GM18517 (cell line): ENCODE data around the gene FSTL4.

Source experiments
- ATAC-seq: cut with Tn5 transposase; IDR thresholded peaks from one replicate; pipeline ENCODE4 v1.9.1; 2021; ENCODE audit warnings: mild to moderate bottlenecking, moderate library complexity; ENCODE audit not compliant: unreplicated experiment

FSTL4 gene

DNA sequence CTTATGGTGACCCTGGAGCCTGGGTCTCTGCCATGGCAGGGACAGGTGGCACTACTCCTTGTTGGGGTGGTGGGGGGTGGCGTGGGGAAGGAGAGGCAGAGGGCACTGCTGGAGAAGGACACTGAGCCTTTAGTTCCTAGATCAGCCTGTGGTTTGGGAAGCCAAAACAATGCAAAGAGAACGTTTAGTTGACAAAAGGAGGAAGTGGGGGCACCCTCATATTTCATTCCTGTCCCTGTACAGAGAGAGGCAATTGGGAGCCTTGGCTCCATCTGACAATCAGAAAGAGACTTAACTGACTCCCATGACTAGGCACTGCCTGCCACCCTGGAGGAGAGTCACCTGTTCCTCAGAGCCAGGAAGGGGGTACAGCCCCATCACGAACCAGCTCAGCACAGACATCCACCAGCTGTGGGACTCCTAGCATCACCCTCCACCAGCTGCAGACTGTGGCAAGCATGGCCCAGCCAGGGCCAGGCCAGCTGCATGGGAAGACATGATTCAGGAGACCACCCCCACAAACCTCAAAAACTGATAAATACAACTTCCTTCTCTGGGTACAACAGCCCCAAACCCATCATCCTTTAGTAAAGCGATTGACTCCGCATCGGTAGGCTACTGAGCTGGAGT is 303.1 kb downstream of the FSTL4 start:
- no peak for ATAC-seq

DNA sequence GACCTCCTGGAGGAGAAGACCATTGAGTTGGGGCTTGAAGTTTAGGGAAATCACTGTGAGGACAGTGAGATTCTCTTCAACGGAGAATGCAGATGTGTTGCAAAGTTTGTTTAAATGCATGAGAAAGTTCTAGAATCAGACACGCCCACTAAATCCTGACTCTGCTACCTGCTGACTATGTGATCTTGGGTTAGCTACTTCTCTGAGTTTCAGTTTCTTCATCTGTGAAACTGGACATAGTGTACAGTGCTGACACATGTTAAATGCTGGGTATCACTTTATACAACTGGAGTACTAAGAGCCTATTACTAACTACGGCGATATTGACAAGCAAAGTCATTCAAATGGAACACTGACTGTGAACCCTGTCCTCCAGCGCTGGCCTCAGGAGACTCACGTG is 305.1 kb downstream of the FSTL4 start:
- ATAC-seq, result peak; percentile 73

DNA sequence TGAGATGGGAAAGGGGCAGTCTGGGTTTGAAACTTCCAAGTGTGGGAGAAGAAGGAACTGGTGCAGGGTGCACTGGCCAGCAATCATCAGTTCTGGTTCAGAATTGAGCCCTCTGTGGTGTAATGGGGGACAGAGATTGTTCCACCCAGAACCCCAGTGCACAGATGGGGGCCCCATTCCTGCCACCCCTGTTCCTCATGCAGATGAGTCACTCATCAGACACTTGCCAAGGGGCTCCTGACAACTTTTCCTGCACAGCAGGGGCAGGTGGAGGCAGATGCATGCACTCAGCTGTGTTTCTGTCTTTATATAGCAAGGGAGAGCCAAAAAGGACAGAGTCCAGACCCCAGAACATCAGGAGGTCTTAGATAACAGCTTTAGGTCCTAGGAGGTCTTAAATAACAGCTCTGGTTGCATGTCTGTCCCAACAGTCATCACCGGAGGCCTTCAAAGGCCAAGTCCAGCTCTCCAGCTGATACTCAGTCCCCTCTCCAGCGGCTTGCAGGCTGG is 307.6 kb downstream of the FSTL4 start:
- no peak for ATAC-seq

DNA sequence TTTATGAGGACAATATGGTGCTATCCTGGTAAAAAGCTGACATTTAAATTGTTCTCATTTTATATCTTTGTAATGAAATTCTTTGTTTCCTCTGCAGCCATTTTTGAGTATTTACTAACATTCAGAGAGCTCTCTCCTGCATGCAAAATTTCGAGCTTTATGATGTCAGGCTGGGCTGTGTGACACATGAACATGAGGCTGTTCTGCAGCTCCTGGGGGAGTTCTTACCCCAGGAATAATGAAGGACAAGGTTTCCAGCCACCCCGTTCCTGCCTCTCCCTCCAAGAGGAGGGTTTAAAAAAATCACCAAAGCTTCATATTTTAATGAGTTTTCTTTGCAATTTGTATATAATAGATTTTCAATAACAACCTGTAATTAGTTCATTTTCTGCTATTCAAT is 308.2 kb downstream of the FSTL4 start:
- no peak for ATAC-seq

DNA sequence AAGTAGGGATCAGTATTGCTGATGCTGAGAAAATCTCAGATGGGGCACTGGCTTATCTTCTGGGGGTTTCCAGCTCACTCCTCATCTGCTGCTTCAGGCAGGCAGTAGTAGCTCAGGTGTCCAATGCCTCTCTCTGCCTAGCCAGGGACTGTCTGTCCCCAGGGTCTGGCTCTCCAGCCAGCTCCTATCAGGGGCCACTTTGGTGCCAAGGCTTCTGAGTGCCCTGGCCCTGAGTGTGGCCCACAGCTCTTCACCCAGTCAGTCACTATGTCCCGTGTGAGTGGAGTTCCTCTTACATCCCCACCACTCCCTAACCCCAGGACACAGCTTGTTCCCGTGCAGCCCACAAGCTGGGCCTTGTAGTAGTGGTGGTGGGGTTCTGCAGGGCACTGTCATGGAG is 309.0 kb downstream of the FSTL4 start:
- no peak for ATAC-seq

DNA sequence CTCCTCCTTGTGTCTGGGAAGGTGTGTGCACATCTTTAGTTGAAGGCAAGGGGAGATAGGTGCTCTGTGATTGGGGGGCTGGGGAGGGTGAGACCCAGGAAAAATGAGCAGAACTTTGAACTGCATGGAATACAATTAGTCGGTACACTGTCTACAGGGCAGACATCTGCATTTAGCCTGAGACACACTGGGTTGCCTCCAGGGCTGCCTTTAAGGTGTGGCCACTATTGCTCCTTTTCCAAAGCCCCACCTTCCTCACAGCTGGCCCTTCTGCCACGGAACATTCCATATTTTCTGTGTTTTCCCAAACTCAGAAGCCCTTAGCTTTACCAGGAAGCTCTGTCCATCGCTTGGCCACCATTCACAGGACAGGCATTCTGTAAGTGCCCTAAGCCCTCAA is 312.6 kb downstream of the FSTL4 start:
- ATAC-seq, result no peak

DNA sequence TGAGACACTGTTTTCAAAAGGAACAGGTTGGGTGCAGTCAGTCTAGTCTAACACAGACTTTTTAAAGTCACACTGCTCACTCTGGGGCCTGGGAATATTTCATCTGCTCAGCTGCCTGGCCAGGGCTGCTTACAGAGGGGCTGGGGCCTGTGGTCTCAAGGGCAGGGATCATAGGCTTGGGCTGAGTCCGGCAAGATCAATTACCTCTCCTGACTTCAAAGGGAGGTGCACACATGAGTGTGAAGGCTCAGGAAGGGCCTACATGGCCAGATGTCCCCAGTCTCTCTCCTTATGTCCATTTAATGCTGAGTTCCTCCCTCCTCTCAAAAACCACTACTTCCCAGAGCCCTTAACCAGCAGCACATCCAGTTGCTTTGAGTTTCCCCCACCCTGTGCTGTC is 313.3 kb downstream of the FSTL4 start:
- no peak for ATAC-seq

DNA sequence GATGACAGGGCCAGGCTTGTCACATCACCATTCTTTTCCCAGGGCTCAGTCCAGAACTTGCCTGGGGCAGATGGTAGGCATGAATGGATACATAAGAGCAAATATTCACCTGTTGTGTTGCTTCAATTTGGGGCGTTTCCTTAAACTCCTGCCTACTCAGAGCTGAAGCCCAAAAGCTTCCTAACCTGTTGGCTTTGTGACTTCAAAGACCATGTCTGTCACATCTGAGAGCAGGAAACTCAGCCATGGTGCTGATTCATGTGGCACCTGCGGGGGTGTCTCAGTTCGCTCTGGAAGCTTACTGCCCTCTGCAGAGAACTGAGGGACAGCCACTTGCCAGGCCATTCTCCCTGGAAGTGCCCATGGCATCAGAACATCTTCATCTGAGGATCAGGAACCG is 313.9 kb downstream of the FSTL4 start:
- no peak for ATAC-seq

DNA sequence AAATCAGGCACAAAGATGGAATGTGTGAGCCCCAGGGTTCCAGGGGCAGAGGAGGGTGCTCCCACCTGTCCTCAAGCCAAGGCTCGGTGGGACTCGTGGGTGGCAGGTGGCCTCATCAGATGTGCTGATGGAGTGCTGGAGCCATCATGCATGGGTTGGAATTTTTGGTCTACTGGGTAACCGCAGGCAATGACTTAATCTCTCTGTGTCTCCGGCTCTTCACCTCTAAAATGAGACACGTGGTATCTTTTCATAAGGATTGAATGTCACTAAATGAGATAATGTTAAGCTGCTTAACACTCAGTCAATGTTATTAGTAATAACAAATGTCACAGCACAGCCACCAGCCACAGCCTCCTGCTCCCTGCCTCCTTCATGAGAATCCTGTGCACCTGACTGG is 315.0 kb downstream of the FSTL4 start:
- no peak for ATAC-seq

DNA sequence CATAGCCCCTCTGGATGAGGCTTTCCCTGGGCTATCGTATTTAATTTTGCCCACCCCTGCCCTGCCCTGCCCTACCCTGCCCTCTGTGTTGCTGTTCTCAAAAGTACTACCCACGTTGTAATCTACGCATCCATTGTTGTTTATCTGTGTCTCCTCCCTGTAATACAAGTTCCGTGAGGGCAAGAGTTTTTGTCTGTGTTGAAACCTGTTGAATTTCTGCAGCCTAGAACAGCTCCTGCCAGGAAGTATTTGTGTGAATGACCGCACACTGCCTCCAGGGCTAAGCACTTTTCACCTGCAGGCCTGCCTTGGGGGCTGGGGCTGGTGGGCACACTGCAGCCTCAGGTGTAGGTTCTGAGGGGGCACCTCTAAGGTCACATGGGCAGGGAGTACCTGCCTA is 315.7 kb downstream of the FSTL4 start:
- no peak for ATAC-seq

DNA sequence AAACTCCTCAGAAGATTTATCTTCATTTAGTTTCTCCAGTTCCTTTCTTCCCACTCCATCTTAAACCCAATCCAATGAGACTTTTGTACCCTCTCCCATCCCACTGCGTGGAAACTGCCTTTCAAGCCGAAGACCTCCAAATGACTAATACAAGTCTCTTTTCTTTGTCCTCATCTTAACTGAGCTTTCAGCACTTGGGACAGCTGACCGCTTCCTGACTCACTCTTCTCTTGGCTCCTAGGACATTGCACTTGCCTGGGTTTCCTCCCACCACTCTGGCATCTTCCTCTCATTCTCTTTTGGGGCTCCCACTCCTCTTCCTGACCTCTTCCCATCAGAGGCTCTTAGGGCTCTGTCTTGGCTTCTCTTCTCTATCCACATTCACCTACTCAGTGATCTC is 316.8 kb downstream of the FSTL4 start:
- ATAC-seq, result no peak

DNA sequence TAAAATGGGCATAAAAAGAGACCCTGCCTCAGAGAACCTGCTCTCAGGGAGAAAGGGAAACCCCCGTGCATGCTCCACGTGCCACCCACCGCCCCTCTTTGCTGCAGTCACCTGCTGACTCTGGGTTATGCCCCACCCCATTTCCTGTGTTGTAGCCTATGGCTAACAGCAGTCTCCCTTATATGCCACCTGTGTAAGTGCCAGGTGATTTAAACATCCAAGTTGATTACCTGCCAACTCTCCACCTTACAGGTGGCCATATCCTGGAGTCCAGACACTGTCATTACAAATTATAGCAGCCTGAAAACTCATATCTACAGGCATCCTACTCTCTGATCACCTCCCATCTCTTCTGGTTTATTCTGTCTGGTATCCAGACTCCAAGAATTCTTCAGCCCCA is 318.0 kb downstream of the FSTL4 start:
- no peak for ATAC-seq

DNA sequence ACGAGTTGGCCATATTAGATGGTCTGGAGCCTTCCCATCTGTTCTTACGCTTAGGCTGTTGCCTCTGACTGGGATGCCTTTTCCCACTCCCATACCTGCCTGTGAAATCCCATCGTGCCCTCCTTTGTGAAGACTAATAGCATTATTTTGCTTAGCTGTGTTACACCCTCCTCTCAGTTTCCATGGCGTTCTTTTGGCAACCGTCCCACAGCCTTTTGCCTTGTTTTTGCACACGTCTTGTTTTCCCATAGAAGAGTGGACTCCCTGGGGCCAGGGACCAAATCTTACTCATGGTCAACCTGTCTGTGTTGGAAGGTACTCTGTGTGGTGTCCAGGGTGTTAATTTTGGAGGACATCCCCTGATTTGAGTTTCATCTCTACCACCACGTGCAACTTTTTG is 318.4 kb downstream of the FSTL4 start:
- no peak for ATAC-seq

DNA sequence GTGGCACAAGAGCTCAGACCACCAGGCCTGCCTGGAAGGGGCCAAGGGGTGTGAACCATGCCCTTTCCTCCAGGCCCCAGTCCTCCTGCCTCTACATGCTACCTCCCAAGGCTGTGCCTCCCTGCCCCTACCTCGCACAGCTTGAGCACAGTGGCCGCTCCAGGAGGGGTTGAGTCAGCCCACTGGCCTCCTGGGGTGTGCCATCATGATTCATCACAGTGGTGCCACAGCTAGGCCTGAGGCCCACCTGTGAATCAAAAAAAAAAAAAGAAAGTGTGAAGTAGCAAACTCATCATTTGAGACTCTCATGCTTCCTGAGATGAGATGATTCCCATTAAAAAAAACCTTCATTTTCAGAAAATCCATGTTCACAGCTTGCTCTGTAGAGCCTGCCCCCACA is 320.0 kb downstream of the FSTL4 start:
- ATAC-seq, result no peak

DNA sequence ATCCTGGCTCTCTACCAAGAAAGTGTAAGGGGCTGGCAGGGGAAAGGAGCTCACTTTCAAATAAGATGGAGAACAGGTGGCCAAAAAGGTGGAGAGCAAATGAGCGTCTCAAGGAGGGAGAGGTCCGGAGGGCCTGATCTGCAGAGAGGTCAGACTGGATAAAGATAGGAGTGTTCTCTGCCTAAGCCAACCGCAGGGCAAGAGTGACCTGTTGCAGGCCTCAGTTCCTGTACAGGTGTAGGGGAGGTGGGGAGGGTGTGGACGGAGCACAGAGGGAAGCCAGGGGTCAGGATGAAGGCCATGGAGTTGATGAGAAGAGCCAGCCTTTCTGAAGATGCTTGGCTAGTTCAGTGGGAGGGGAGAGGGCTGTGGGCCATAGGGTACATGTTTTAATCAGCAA is 320.8 kb downstream of the FSTL4 start:
- ATAC-seq, result no peak

DNA sequence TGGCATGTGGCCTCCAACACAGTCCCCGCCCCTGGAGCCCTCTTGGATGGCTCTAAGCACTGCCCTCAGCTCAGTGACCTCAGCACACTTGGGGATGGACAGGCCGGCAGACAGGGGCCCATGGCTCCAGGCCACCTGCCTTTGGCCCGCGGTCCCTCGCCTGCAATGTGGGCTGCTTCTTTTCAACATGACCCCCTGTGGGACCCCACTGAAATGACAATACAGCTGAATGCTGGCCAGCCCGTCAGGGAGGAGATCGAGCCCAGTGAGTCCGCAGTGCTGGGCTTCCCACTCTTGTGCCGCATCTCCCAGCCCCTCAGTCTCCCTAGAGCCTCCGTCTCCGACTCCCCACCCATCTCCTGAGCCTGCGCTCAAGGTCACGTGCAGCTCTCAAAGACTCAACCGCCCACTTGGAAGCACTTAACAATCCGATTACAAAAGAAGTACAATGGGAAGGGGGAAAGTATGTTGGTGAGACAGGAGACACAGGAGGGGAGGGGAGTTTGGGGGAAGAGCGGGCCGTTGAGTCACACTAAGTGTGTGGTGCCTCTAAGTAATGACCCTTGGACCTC is 321.6 kb downstream of the FSTL4 start:
- ATAC-seq, result no peak

DNA sequence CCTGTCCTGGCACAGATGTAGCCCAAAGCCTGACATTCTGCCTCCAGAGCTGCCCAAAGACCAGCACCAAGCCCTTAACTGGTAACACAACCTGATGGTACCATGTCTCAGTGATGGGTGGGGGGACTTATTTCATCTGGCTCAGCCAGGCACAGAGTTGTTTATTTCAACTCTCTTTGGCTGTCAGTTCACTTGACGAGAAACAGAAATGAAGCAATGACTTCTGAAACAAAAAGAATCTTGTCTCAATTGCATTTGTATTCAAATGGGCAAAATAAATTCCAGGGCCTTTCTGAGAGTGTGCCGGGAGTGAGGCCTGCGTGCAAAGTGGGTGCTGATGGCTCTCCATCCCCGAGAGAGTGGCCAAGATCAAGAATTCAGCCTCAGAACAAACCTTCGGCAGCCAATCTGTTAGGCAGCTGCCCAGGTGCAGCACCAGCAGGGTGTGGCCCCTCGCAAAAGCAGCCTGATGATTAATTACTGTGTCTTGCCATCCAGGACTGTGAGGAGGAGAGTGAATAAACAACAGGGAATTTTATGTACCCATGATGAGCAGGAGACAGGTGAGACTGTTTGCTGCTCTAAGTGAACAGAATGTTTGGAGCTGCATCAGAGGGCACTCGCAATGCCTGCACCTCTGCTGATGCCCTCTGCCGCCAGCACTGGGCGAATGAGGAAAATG is 322.5 kb downstream of the FSTL4 start:
- no peak for ATAC-seq

DNA sequence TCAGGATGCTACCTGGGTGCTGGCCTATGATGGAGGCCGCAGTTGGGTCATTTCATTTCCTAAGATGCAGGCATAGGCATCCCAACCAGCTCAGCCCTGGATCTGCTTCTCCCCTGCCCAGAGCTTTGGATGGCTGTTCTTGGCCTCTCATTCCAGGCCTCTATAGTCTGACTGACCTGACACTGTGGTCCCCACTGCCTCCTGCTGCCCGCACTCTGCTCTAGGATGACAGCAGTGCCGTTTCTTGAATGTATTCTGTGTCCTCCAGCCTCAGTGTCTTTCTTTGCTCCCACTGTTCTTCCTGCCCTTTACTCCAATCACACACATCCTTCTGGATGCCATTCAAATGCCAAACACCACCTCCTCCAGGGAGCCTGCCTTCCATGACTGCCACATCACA is 324.8 kb downstream of the FSTL4 start:
- no peak for ATAC-seq

DNA sequence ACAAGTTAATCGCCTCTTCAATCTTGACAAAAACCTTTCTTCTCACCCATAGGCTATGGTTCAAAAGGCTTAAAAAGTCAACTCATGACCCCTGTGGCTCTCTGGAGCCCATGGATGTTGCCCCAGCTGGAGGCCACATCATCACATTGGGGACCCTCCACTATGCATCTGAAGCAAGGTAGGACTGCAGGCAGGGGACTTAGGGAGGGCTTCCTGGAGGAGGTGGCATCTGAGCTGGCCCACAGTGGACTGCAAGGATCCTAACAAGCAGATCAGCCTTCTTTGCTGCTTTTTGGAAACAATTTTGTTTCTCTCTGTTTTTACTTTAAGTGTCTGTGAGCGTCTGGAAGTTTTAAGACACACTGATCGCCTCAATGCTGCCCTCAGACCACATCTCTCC is 325.9 kb downstream of the FSTL4 start:
- no peak for ATAC-seq

DNA sequence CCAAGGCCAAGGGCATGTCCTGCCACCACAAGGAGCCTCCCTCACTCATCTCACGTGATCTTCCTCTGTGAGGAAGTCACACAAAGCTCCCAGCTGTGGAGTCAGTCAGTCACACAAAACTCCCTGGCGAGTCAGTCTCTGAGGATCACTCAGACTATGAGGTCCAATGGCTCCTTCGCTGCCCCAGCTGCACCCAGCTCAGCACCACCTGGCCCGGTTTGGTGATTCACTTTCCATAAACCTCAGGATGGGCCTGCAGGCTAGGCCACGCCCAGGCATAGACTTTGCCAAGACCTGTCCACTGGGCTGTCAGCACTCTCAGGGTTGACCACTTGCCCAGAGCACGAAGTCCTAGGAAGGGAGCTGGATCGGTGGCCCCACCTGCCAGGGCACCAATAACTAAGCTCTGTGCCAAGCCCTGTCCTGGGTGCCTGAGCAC is 326.7 kb downstream of the FSTL4 start:
- ATAC-seq, result no peak

DNA sequence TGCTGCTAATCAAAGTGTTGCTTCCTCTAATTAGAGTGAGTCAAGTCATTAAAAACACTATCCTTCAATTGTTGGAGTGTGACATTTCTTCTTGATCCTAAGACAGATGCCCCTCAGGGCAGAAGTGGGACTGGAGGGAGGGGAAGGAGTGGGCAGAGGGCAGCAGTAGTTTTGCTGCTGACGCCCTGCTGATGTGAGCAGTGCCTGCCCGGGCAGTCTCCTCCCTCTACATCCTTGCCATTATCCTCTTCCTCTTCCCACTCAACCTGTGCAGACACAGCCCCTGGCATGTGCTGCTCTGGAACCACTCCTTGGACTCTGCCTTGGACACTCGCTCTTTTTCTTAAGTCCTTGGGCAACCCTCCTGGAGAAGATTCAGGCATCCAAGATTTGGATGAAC is 328.0 kb downstream of the FSTL4 start:
- ATAC-seq, result no peak

DNA sequence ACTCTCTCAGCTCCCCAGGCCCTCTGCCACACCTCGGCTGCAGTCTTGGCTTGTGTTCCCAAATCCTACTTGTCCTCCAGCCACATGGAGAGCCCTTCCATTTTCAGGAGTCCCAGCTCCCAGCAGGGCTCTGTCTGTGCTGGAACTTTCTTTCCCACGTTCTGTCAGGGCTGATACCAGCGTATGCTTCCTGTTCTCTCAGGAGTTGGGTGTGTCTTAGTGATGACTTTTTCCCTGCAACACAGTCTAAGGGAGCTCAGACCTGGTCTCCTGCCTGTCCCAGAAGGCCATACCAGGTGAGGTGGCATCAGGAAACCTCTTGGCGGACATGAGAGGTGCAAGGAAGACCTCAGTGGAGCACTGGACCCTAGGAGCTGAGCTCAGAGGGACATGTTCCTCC is 334.0 kb downstream of the FSTL4 start:
- ATAC-seq, result no peak
